DND-41 (cell line): ENCODE results near the gene ING2.

Source experiments
- EZH2 ChIP-seq: IDR thresholded peaks from 3 replicates; pipeline ENCODE4 v1.6.1; 2012; ENCODE audit warnings: borderline replicate concordance, low read depth, mild to moderate bottlenecking, moderate library complexity, low read length, inconsistent platforms; ENCODE audit not compliant: severe bottlenecking
- TF ChIP-seq, protein P1 (sequence below): IDR thresholded peaks from 2 replicates; pipeline ENCODE4 v1.5.1; 2012; ENCODE audit warnings: borderline replicate concordance, low read length, moderate library complexity, mild to moderate bottlenecking; ENCODE audit not compliant: poor library complexity, severe bottlenecking; ENCODE audit errors: extremely low read depth

DNA sequence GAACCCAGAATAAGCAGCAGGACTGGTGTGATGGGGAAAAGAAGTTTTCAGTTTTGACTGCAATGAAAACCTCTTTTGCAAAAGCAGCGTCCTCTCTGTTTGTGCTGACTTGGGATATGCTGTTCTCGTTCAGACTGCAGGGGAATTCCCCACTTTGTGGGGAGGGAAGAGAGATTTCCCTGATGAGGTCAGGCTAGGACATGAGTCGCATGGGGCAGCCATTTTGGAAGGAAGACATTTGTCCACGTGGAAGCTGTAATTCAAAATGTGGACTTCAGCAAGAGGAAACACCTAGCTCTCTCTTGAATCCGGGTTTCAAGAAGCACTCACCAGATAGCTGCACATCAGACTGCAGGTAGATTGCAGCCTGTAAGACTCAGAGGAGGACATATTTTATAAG, 39.3 kb downstream of the ING2 start:
- TF ChIP-seq, protein P1, sequence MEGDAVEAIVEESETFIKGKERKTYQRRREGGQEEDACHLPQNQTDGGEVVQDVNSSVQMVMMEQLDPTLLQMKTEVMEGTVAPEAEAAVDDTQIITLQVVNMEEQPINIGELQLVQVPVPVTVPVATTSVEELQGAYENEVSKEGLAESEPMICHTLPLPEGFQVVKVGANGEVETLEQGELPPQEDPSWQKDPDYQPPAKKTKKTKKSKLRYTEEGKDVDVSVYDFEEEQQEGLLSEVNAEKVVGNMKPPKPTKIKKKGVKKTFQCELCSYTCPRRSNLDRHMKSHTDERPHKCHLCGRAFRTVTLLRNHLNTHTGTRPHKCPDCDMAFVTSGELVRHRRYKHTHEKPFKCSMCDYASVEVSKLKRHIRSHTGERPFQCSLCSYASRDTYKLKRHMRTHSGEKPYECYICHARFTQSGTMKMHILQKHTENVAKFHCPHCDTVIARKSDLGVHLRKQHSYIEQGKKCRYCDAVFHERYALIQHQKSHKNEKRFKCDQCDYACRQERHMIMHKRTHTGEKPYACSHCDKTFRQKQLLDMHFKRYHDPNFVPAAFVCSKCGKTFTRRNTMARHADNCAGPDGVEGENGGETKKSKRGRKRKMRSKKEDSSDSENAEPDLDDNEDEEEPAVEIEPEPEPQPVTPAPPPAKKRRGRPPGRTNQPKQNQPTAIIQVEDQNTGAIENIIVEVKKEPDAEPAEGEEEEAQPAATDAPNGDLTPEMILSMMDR: no peak
- no peak for TF ChIP-seq EZH2
